Medulla oblongata (tissue), 1 donor: Measurements from ENCODE around the gene MMP25.
A peak's percentile ranks its signal among the peaks of the same experiment; 100 is the strongest.
"Not testable (repeated sequence)": the region's sequence is repeated elsewhere in the genome, so short reads cannot be mapped to it uniquely, and the experiment has no call there.

Experiments
- DNase-seq: peaks from one replicate; pipeline ENCODE4 v3.0.0-alpha.2; 2015; ENCODE audit errors: extremely low spot score

The MMP25 gene

DNA sequence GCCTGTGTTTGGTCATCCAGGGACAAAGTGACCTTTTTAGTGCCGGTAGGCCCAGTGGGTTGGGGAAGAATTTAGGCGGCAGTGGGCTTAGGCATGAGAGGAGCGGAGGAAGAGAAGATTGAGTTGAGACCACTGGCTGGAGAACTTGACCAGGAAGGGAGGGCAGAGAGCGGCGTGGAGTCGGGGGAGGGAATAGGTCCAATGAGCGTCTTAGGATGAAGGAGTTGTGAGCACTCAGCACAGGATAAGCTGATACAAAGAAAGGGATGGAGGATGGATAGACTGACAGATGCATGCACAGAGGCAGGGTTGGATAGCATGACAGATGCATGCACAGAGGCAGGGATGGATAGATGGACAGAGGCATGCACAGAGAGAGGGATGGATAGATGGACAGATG, 27.1 kb downstream of the MMP25 start:
- no peak for DNase-seq

DNA sequence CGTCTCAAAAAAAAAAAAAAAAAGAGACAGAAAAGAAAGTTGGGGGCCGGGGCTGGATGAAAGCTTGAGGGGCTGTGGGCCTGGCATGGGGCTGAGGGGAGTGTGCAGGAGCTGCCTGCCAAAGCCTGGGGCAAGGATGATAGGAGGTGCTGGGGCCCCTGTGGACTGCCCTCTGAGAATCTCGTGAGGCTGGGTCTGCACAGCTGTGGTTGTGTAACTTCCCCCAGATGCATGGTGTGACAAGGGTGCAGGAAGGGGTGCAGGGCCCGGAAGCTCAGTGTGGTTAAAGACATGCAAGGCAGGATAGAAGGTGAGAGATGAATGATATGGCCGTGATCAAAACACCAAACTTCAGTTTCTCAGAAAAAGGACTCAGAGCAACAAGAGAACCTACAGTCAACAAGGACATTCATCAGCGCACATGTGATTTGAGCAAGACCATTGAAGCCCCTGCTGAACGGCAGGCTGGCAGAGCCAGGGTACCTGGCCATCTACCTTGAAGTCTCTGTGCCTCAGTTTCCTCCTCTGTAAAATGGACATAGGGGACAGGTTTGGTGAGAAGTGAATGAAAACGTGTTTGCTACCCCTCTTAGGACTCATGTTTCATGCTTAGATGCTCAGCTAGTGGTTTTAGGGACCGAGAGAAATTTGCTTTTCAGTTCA, 28.6 kb downstream of the MMP25 start:
- DNase-seq: no peak

- DNase-seq: no peak
Measured at GRCh38 chr16:3075523-3075915, 29.2 kb downstream of the MMP25 start.

- not testable (repeated sequence) for DNase-seq
Measured at GRCh38 chr16:3075946-3076345, 29.6 kb downstream of the MMP25 start.

DNA sequence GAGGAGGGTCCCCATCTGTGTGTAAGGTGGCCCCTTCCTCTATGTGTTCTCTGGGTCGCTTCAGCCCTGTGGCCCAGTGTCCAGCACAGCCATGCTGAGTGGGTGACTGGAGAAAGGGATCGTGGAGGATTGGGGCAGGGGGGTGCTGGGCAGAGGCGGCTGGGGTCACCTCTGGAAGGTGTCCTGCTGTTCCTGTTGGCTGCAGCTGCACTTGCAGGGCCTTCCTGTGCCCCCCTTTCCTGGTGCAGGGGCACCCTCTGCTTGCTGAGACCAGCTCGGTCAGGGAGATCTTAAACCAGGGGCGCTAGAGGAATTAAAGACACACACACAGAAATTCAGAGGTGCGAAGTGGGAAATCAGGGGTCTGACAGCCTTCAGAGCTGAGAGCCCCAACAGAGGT, 30.2 kb downstream of the MMP25 start:
- no peak for DNase-seq

GRCh38 chr16:3080024-3080423, 33.7 kb downstream of the MMP25 start:
- DNase-seq: no peak

DNA sequence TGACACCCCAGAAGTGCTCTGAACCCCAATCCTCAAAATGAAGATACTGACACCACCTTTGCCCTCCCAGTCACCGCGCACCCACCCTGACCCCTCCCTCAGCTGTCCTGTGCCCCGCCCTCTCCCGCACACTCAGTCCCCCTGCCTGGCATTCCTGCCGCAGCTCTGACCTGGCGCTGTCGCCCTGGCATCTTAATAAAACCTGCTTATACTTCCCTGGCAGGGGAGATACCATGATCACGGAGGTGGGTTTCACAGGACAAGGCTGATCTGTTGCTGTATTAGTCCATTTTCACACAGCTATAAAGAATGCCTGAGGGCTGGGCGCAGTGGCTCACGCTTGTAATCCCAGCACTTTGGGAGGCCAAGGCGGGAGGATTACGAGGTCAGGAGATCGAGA, 35.6 kb downstream of the MMP25 start:
- not testable (repeated sequence) for DNase-seq

DNA sequence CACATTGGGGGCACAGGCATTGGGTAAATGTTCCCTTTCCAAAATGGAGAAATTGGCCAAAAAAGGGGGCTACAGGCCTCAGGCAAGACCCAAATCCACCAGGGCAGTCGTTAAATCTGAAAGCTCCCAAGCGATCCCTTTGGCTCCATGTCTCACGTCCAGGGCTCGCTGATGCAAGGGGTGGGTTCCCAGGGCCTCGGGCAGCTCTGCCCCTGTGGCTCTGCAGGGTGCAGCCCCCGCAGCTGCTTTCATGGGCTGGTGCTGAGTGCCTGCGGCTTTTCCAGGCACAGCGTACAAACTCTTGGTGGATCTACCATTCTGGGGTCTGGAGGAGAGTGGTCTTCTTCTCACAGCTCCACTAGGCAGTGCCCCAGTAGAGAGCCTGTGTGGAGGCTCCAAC, 37.0 kb downstream of the MMP25 start:
- DNase-seq: not testable (repeated sequence)

DNA sequence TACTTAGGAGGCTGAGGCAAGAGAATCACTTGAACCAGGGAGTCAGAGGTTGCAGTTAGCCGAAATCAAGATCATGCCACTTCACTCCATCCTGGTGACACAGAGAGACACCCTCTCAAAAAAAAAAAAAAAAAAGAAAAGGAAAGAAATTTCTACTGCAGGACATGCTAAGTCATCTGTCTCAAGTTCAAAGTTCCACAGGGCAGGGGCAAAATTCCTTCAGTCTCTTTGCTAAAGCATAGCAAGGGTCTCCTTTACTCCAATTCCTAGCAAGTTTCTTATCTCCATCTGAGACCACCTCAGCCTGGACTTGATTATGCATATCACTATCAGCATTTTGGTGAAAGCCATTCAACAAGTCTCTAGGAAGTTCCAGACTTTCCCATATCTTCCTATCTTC, 38.1 kb downstream of the MMP25 start:
- no peak for DNase-seq

DNA sequence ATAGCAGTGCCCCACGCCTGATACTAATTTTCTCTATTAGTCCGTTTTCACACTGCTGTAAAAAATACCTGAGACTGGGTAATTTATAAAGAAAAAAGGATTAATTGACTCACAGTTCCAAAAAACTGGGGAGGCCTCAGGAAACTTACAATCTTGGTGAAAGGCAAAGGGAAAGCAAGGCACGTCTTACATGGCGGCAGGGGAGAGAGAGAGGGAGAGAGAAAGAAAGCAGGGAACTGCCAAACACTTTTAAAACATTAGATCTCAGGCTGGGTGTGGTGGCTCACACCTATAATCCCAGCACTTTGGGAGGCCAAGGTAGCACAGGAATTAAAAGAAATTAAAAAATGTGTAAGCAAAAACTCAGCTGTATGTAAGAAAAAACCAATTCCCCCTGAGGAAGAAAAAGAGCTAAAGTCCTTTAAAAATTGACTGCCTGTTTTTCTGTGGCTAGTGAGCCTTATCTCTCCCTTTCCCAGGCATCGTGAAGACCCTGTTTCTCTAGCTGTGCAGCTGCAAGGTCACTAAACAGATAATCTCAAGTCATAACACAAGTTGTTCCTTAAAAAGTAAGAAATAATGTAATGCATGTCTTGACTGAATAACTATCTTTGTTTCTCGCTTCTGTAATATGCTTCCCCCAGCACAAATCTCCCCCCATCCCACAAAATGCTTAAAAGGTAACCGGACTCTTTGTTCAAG, 38.8 kb downstream of the MMP25 start:
- no peak for DNase-seq

GRCh38 chr16:3085868-3086595, 39.7 kb downstream of the MMP25 start:
- no peak for DNase-seq

- DNase-seq: no peak
Measured at GRCh38 chr16:3086596-3087242, 40.4 kb downstream of the MMP25 start.

- no peak for DNase-seq
Measured at GRCh38 chr16:3087243-3088235, 41.2 kb downstream of the MMP25 start.

DNA sequence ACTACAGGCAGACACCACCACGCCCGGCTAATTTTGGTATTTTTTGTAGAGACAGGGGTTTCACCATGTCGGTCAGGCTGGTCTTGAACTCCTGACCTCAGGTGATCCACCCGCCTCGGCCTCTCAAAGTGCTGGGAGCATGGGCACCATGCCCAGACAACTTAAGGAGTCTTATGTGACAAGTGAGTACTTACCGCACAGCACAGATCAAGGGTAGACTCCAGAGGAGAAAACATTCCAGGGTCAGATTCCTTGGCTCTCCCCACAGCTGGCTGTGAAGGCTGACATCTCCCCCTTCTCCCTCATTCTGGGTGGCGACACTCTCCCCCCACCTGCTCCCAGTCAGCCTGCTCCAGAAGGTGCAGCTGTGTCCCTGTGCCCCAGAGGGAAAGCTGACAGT, 42.1 kb downstream of the MMP25 start:
- DNase-seq: no peak

DNA sequence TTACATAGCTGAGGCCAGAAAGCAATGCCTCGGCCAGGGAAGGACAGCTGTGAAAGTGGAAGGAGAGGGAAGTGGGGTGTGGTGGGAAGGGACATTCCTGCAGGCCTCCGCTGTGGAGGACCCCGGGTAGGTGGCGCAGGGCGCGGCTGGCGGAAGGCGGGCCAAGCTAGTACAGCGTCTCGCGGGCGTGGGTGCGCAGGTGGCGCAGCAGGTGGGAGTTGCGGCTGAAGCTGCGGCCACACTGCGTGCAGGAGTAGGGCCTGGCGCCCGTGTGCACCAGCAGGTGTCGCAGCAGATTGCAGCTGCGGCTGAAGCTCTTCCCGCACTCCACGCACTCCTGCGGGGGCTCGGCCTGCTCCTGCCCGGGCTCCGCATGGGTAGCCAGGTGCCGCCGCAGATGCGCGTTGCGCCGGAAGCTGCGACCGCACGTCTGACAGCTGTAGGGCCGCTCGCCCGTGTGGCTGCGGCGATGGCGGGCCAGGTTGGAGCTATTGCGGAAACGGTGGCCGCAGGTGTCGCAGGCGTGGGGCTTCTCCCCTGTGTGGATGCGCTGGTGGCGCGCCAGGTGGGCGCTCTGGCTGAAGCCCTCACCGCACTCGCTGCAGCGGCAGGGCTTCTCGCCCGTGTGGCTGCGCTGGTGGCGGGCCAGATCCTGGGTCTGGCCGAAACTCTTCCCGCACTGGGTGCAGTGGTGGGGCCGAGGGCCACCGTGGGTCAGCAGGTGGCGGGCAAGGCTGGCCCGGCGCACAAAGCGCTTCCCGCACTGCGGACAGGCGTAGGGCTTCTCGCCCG, 42.8 kb downstream of the MMP25 start:
- no peak for DNase-seq

GRCh38 chr16:3089717-3090592, 43.6 kb downstream of the MMP25 start:
- DNase-seq: no peak

DNA sequence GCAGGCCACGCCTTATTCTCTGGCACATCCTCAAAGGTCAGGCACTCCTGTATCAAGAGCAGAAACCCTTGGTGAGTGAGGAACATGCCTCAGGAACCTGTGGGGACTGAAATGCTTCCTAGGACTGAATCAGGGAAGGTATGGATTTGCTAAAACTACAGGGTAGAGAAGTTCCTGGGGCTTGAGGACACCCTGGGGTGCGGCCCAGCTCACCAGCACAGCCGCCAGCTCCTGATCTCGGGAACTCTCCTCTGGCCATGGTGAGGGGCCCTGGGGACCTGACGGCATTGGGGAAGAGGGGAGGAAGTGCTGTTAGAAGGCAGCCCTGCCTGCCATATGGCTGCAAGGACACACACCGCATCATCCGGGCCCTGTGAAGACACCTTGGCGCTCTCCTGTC, 45.2 kb downstream of the MMP25 start:
- DNase-seq: no peak

GRCh38 chr16:3092501-3092941, 46.2 kb downstream of the MMP25 start:
- no peak for DNase-seq

DNA sequence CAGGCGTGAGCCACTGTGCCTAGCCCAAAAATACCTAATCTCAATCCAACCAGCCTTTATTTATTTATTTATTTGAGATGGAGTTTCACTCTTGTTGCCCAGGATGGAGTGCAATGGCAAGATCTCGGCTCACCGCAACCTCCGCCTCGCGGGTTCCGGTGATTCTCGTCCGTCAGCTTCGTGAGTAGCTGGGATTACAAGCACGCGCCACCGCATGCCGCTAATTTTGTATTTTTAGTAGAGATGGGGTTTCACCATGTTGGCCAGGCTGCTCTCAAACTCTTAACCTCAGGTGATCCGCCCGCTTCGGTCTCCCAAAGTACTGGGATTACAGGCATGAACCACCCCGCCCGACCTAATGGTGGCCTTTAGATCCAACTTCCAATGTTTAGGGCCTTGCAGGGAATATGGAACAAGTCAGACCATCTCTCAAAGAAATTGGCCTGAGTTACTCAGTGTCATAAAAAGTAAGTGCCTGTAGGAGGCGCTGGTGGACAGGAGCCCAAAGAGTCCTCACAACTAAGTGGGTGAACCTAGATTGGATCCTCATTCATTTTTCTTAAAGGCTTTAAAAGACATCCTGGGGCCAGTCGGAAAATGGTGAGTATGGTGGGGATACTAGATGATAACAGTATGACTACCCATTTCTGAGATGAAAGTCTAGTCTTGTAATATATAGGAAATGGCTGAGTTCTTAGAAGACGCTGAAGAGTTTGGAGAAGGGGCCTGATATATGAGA, 48.1 kb downstream of the MMP25 start:
- DNase-seq: peak; percentile 27
